Measurements from ENCODE around the gene CRK.

GRCh38 chr17:1478418-1478817 lies 22.4 kb upstream of the CRK start:
- no peak for TF ChIP-seq CTCF (IDR thresholded peaks at IDR 0.05)
- TF ChIP-seq POLR2A (IDR thresholded peaks at IDR 0.05): no peak

Measured in tibial nerve (tissue), 3 donors.